HCT116 (cell line): ENCODE data around the gene GIMAP6.

Source experiments
- CTCF ChIP-seq, 3 experiments: fragments of 200-600 bp in 1 of 3; sonication (generic) in 1 of 3; IDR thresholded peaks in 2 of 3; conservative IDR thresholded peaks in 1 of 3; 2 replicates each; pipeline ENCODE4 v1.5.1; 2012 to 2017; ENCODE audit warnings: low read depth in 2 of 3, low read length in 2 of 3, antibody characterized with exemption in 1 of 3, borderline replicate concordance in 1 of 3, control low read depth in 1 of 3, mild to moderate bottlenecking in 1 of 3, mixed read lengths in 1 of 3, mixed run types in 1 of 3, moderate library complexity in 1 of 3; ENCODE audit not compliant: insufficient read depth in 1 of 3
- EZH2 ChIP-seq: fragments of 200-600 bp; sonication (generic); IDR thresholded peaks from 2 replicates; pipeline ENCODE4 v1.6.1; 2017; ENCODE audit warnings: antibody characterized with exemption, mixed run types
- JUND ChIP-seq: IDR thresholded peaks from 2 replicates; pipeline ENCODE4 v1.6.1; 2012
- SIN3A ChIP-seq: IDR thresholded peaks from 2 replicates; pipeline ENCODE4 v1.6.1; 2012; ENCODE audit warnings: low read depth
- SP1 ChIP-seq: IDR thresholded peaks from 2 replicates; pipeline ENCODE4 v1.6.1; 2012; ENCODE audit warnings: low read depth
- YY1 ChIP-seq: IDR thresholded peaks from 2 replicates; pipeline ENCODE4 v1.6.1; 2011; ENCODE audit warnings: low read length, low read depth, moderate library complexity, mild to moderate bottlenecking; ENCODE audit not compliant: insufficient replicate concordance; ENCODE audit errors: extremely low read depth

- TF ChIP-seq EZH2 = no peak
- no peak for TF ChIP-seq CTCF (IDR thresholded peaks at IDR 0.05 in 2 of 3, conservative IDR thresholded peaks at IDR 0.05 in 1 of 3; ENCODE audit: borderline replicate concordance in 1 of 3, insufficient read depth in 1 of 3, low read depth in 2 of 3, low read length in 2 of 3)
- TF ChIP-seq YY1 = no peak
- TF ChIP-seq SP1 = no peak
- TF ChIP-seq JUND = no peak
- no peak for TF ChIP-seq SIN3A
Observed at GRCh38 chr7:150641854-150642253, 9.7 kb upstream of the GIMAP6 start.
